Nephron progenitor cell (in vitro differentiated cells): ENCODE measurements around the gene RNASEH2A.

Source experiments
- DNase-seq: peaks from one replicate; pipeline ENCODE4 v3.0.0; 2021
- H3K27ac Mint-ChIP-seq: 2 replicates; pipeline ENCODE4 v1.8.0; 2021; ENCODE audit warnings: mild to moderate bottlenecking, moderate library complexity, mixed read lengths
- H3K27me3 Mint-ChIP-seq: 2 replicates; pipeline ENCODE4 v1.8.0; 2021; ENCODE audit warnings: mild to moderate bottlenecking, low read depth, mixed read lengths; ENCODE audit not compliant: poor library complexity
- H3K36me3 Mint-ChIP-seq: 2 replicates; pipeline ENCODE4 v1.8.0; 2021; ENCODE audit warnings: low read depth, mixed read lengths
- H3K4me1 Mint-ChIP-seq: 2 replicates; pipeline ENCODE4 v1.8.0; 2021; ENCODE audit warnings: mixed read lengths
- H3K4me3 Mint-ChIP-seq: 2 replicates; pipeline ENCODE4 v1.8.0; 2021; ENCODE audit warnings: mild to moderate bottlenecking, moderate library complexity, mixed read lengths
- H3K9me3 Mint-ChIP-seq: 2 replicates; pipeline ENCODE4 v1.8.0; 2021; ENCODE audit warnings: mild to moderate bottlenecking, moderate library complexity, mixed read lengths
- CTCF ChIP-seq: fragments of 200-600 bp; sonication (generic); IDR thresholded peaks from 2 replicates; pipeline ENCODE4 v1.5.0; 2021; ENCODE audit warnings: antibody characterized with exemption

Gene RNASEH2A

GRCh38 chr19:12790628-12791344 is 15.6 kb upstream of the RNASEH2A start:
- no peak for DNase-seq
- TF ChIP-seq CTCF, result no peak

DNA sequence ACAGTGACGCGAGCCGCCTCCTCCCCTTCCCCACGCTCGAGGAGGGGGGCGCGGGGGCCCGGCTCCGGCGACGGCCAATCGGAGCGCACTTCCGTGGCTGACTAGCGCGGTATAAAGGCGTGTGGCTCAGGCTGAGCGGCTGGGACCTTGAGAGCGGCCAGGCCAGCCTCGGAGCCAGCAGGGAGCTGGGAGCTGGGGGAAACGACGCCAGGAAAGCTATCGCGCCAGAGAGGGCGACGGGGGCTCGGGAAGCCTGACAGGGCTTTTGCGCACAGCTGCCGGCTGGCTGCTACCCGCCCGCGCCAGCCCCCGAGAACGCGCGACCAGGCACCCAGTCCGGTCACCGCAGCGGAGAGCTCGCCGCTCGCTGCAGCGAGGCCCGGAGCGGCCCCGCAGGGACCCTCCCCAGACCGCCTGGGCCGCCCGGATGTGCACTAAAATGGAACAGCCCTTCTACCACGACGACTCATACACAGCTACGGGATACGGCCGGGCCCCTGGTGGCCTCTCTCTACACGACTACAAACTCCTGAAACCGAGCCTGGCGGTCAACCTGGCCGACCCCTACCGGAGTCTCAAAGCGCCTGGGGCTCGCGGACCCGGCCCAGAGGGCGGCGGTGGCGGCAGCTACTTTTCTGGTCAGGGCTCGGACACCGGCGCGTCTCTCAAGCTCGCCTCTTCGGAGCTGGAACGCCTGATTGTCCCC is 14.9 kb upstream of the RNASEH2A start, which contains the start of gene JUNB:
Gene JUNB (plus strand): TSS at position 142 of the 706 bp plus-strand sequence. CDS start 286 bp downstream, at position 428.
- Mint-ChIP-seq H3K27me3 (peaks cover 4% of the 10 kb centered on the region), H3K9me3 (no peaks in the 10 kb centered on the region), H3K36me3 (peaks cover 3% of the 10 kb centered on the region), H3K4me3 (peak within 1 kb of the TSS; percentile 87), H3K27ac (peak within 1 kb of the TSS; percentile 99), H3K4me1 (peaks cover 53% of the 10 kb centered on the region)
- no peak for TF ChIP-seq CTCF
- DNase-seq, result peak; percentile 91

More at GRCh38 chr19:12790628-12791344, 15.6 kb upstream of the RNASEH2A start:
- Mint-ChIP-seq H3K27me3 (peaks cover 4% of the 10 kb centered on the region), H3K4me3 (peak overlapping the region; percentile 87), H3K27ac (peak overlapping the region; percentile 9), H3K4me1 (peaks cover 46% of the 10 kb centered on the region), H3K36me3 (no peaks in the 10 kb centered on the region), H3K9me3 (no peaks in the 10 kb centered on the region)

DNA sequence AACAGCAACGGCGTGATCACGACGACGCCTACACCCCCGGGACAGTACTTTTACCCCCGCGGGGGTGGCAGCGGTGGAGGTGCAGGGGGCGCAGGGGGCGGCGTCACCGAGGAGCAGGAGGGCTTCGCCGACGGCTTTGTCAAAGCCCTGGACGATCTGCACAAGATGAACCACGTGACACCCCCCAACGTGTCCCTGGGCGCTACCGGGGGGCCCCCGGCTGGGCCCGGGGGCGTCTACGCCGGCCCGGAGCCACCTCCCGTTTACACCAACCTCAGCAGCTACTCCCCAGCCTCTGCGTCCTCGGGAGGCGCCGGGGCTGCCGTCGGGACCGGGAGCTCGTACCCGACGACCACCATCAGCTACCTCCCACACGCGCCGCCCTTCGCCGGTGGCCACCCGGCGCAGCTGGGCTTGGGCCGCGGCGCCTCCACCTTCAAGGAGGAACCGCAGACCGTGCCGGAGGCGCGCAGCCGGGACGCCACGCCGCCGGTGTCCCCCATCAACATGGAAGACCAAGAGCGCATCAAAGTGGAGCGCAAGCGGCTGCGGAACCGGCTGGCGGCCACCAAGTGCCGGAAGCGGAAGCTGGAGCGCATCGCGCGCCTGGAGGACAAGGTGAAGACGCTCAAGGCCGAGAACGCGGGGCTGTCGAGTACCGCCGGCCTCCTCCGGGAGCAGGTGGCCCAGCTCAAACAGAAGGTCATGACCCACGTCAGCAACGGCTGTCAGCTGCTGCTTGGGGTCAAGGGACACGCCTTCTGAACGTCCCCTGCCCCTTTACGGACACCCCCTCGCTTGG is 14.1 kb upstream of the RNASEH2A start:
- H3K27ac Mint-ChIP-seq, result peak overlapping the region; percentile 99
- peaks cover 56% of the 10 kb centered on the region for H3K4me1 Mint-ChIP-seq
- DNase-seq, result peak; percentile 71
- peaks cover 4% of the 10 kb centered on the region for H3K27me3 Mint-ChIP-seq
- no peaks in the 10 kb centered on the region for H3K9me3 Mint-ChIP-seq
- peak overlapping the region; percentile 87 for H3K4me3 Mint-ChIP-seq
- TF ChIP-seq CTCF, result no peak
- peaks cover 10% of the 10 kb centered on the region for H3K36me3 Mint-ChIP-seq

DNA sequence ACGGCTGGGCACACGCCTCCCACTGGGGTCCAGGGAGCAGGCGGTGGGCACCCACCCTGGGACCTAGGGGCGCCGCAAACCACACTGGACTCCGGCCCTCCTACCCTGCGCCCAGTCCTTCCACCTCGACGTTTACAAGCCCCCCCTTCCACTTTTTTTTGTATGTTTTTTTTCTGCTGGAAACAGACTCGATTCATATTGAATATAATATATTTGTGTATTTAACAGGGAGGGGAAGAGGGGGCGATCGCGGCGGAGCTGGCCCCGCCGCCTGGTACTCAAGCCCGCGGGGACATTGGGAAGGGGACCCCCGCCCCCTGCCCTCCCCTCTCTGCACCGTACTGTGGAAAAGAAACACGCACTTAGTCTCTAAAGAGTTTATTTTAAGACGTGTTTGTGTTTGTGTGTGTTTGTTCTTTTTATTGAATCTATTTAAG is 13.5 kb upstream of the RNASEH2A start:
- no peak for DNase-seq
- no peak for TF ChIP-seq CTCF
- H3K4me1 Mint-ChIP-seq, result peaks cover 56% of the 10 kb centered on the region
- peak overlapping the region; percentile 71 for H3K27ac Mint-ChIP-seq
- peaks cover 4% of the 10 kb centered on the region for H3K27me3 Mint-ChIP-seq
- H3K4me3 Mint-ChIP-seq, result peak overlapping the region; percentile 87
- no peaks in the 10 kb centered on the region for H3K9me3 Mint-ChIP-seq
- peaks cover 16% of the 10 kb centered on the region for H3K36me3 Mint-ChIP-seq

GRCh38 chr19:12793290-12794195 is 12.8 kb upstream of the RNASEH2A start:
- H3K9me3 Mint-ChIP-seq, result no peaks in the 10 kb centered on the region
- H3K36me3 Mint-ChIP-seq, result peaks cover 19% of the 10 kb centered on the region
- H3K4me3 Mint-ChIP-seq, result peak overlapping the region; percentile 87
- H3K27ac Mint-ChIP-seq, result peak overlapping the region; percentile 81
- H3K4me1 Mint-ChIP-seq, result peaks cover 49% of the 10 kb centered on the region
- peaks cover 4% of the 10 kb centered on the region for H3K27me3 Mint-ChIP-seq
- DNase-seq, result peak; percentile 92
- no peak for TF ChIP-seq CTCF
